Smooth muscle cell (in vitro differentiated cells): ENCODE results near the gene KLHL26. TPM values are rescaled to one million over a fixed set of nuclear protein-coding genes. Genes with fewer than 3 reads are reported as not detected.
"Not testable (repeated sequence)": the region's sequence is repeated elsewhere in the genome, so short reads cannot be mapped to it uniquely, and the experiment has no call there.

Source experiments
- DNase-seq: peaks from one replicate; lab custom pipeline; 2025; ENCODE audit not compliant: unreplicated experiment; lab: John Stamatoyannopoulos, UW
- H2AFZ ChIP-seq: fragments of 200-600 bp; sonication (generic); 2 replicates; pipeline ENCODE4 v1.6.0; 2016; ENCODE audit warnings: antibody characterized with exemption, low read depth, mild to moderate bottlenecking
- H3F3A ChIP-seq: fragments of 200-600 bp; sonication (generic); 2 replicates; pipeline ENCODE4 v1.6.0; 2017; ENCODE audit warnings: antibody characterized with exemption, low read depth
- H3K27ac ChIP-seq: fragments of 200-600 bp; sonication (generic); 2 replicates; pipeline ENCODE4 v1.5.1; 2016; ENCODE audit warnings: low read depth, mild to moderate bottlenecking
- H3K27me3 ChIP-seq: fragments of 200-600 bp; sonication (generic); 2 replicates; pipeline ENCODE4 v1.6.1; 2016; ENCODE audit warnings: low read depth, mild to moderate bottlenecking
- H3K36me3 ChIP-seq: fragments of 200-600 bp; sonication (generic); 2 replicates; pipeline ENCODE4 v1.5.1; 2016; ENCODE audit warnings: low read depth
- H3K4me1 ChIP-seq: fragments of 200-600 bp; sonication (generic); 2 replicates; pipeline ENCODE4 v1.5.1; 2016; ENCODE audit warnings: low read depth
- H3K4me2 ChIP-seq: fragments of 200-600 bp; sonication (generic); 2 replicates; pipeline ENCODE4 v1.6.0; 2016; ENCODE audit warnings: mild to moderate bottlenecking
- H3K4me3 ChIP-seq: fragments of 200-600 bp; sonication (generic); 2 replicates; pipeline ENCODE4 v1.5.1; 2016; ENCODE audit warnings: mild to moderate bottlenecking
- H3K79me2 ChIP-seq: fragments of 200-600 bp; sonication (generic); 2 replicates; pipeline ENCODE4 v1.6.0; 2016; ENCODE audit warnings: low read depth, mild to moderate bottlenecking
- H3K9ac ChIP-seq: fragments of 200-600 bp; sonication (generic); 2 replicates; pipeline ENCODE4 v1.6.0; 2016; ENCODE audit warnings: low read depth
- H3K9me3 ChIP-seq: fragments of 200-600 bp; sonication (generic); replicated peaks from 2 replicates; pipeline ENCODE4 v1.5.1; 2016; ENCODE audit warnings: low read depth
- H4K20me1 ChIP-seq: fragments of 200-600 bp; sonication (generic); 2 replicates; pipeline ENCODE4 v1.6.0; 2016; ENCODE audit warnings: low read depth
- CTCF ChIP-seq: fragments of 200-600 bp; sonication (generic); IDR thresholded peaks from 2 replicates; pipeline ENCODE4 v1.5.1; 2017; ENCODE audit warnings: borderline replicate concordance, mild to moderate bottlenecking, antibody characterized with exemption; ENCODE audit not compliant: insufficient read depth, poor library complexity, severe bottlenecking
- WGBS: methylation state at CpG from one replicate; pipeline ENCODE4 v1.1.7; 2016; ENCODE audit warnings: low lambda C conversion rate; 5-methylcytosine and 5-hydroxymethylcytosine counted together
- polyA plus RNA-seq: library from polyadenylated mRNA; unstranded; fragments of >200 nt; fragmentation: Nextera tagmentation; extraction: Ambion mirVana; gene quantifications from 2 replicates; pipeline ENCODE4 v1.2.1, GENCODE V29; 2016
- total RNA-seq: library from RNA; depleted of rRNA; stranded (reverse); fragments of >200 nt; gene quantifications from 2 replicates; pipeline ENCODE4 v1.2.3, GENCODE V29; 2014

KLHL26 gene
- total and polyA plus RNA-seq, 2 experiments from 2014 or later, result 3.9 to 7.6 TPM

DNA sequence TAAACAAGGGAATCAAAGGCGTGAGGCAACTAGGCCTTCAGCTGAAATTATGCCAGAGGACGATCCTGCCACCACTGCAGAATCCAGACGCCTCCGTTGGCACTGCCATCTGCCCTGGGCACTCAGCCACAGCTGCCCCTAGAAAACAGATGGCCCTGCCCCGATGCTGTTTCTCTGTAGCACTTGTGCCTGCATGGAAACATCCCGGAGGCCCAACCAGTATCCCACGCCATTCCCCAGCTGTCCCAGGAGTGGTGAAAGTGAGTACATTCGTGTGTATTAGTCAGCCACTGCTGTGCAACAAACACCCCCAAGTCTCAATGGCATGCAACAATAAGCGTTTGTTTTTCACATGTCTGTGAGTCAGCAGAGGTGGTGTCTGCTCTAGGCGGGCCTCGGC lies 37.8 kb downstream of the KLHL26 start:
- H2AFZ ChIP-seq, result no peak overlapping the region
- no peak overlapping the region for H3K4me2 ChIP-seq
- 86% methylated on average over 11 of the region's 11 CpGs for WGBS
- no peak overlapping the region for H3K9ac ChIP-seq
- H4K20me1 ChIP-seq, result peaks cover 7% of the 10 kb centered on the region
- no peaks in the 10 kb centered on the region for H3K36me3 ChIP-seq
- peaks cover 12% of the 10 kb centered on the region for H3K4me1 ChIP-seq
- peaks cover 18% of the 10 kb centered on the region for H3F3A ChIP-seq
- no peaks in the 10 kb centered on the region for H3K9me3 ChIP-seq
- DNase-seq, result no peak
- H3K79me2 ChIP-seq, result no peaks in the 10 kb centered on the region
- TF ChIP-seq CTCF, result no peak
- H3K4me3 ChIP-seq, result no peak overlapping the region
- H3K27me3 ChIP-seq, result no peaks in the 10 kb centered on the region
- no peak overlapping the region for H3K27ac ChIP-seq

GRCh38 chr19:18675779-18676178 lies 39.0 kb downstream of the KLHL26 start:
- Histone ChIP-seq H3K4me1 (peaks cover 12% of the 10 kb centered on the region), H3K36me3 (no peaks in the 10 kb centered on the region), H3K9ac (no peak overlapping the region), H2AFZ (no peak overlapping the region), H3K9me3 (no peaks in the 10 kb centered on the region), H3K27ac (no peak overlapping the region), H4K20me1 (no peaks in the 10 kb centered on the region), H3F3A (peaks cover 18% of the 10 kb centered on the region), H3K79me2 (no peaks in the 10 kb centered on the region), H3K4me2 (no peak overlapping the region), H3K27me3 (no peaks in the 10 kb centered on the region), H3K4me3 (no peak overlapping the region)
- WGBS, result 72% methylated on average over 5 of the region's 5 CpGs
- TF ChIP-seq CTCF, result peak; percentile 45
- no peak for DNase-seq

GRCh38 chr19:18676692-18677091 lies 39.9 kb downstream of the KLHL26 start:
- H3K36me3 ChIP-seq, result no peaks in the 10 kb centered on the region
- H4K20me1 ChIP-seq, result no peaks in the 10 kb centered on the region
- no peak for TF ChIP-seq CTCF
- no peak overlapping the region for H3K9ac ChIP-seq
- 92% methylated on average over 7 of the region's 7 CpGs for WGBS
- DNase-seq, result no peak
- H3K9me3 ChIP-seq, result no peaks in the 10 kb centered on the region
- no peak overlapping the region for H3K4me3 ChIP-seq
- no peaks in the 10 kb centered on the region for H3K27me3 ChIP-seq
- H3F3A ChIP-seq, result peaks cover 18% of the 10 kb centered on the region
- no peak overlapping the region for H2AFZ ChIP-seq
- peaks cover 12% of the 10 kb centered on the region for H3K4me1 ChIP-seq
- peak overlapping the region; percentile 6 for H3K4me2 ChIP-seq
- no peak overlapping the region for H3K27ac ChIP-seq
- no peaks in the 10 kb centered on the region for H3K79me2 ChIP-seq

GRCh38 chr19:18677156-18677555 lies 40.3 kb downstream of the KLHL26 start:
- no peak for DNase-seq
- Histone ChIP-seq H3K9me3 (no peaks in the 10 kb centered on the region), H3K4me2 (peak overlapping the region; percentile 6), H3K4me3 (no peak overlapping the region), H4K20me1 (no peaks in the 10 kb centered on the region), H3K27me3 (no peaks in the 10 kb centered on the region), H3F3A (peaks cover 18% of the 10 kb centered on the region), H2AFZ (no peak overlapping the region), H3K4me1 (peaks cover 12% of the 10 kb centered on the region), H3K36me3 (no peaks in the 10 kb centered on the region), H3K9ac (no peak overlapping the region), H3K79me2 (no peaks in the 10 kb centered on the region), H3K27ac (peak overlapping the region; percentile 65)
- TF ChIP-seq CTCF, result no peak
- WGBS, result 56% methylated on average over 13 of the region's 13 CpGs

GRCh38 chr19:18680148-18680547 lies 43.3 kb downstream of the KLHL26 start:
- WGBS, result 100% methylated on average over 1 of the region's 1 CpG

More at GRCh38 chr19:18680148-18680547, 43.3 kb downstream of the KLHL26 start:
- H2AFZ ChIP-seq, H3K27me3 ChIP-seq, H3K79me2 ChIP-seq, H3K4me2 ChIP-seq, DNase-seq, H3K9me3 ChIP-seq, H3K9ac ChIP-seq, H3K27ac ChIP-seq, H3K4me3 ChIP-seq, H3K36me3 ChIP-seq: not testable (repeated sequence)
- Histone ChIP-seq H3K4me1 (peaks cover 17% of the 10 kb centered on the region), H4K20me1 (peaks cover 12% of the 10 kb centered on the region), H3F3A (peaks cover 18% of the 10 kb centered on the region)
